IPS-18c (cell line): ENCODE results near the gene RPL37A.
"Not testable (repeated sequence)": the region's sequence is repeated elsewhere in the genome, so short reads cannot be mapped to it uniquely, and the experiment has no call there.

ENCODE experiments used
- H3K4me3 ChIP-seq: 2 replicates; pipeline ENCODE4 v1.7.0; 2013; ENCODE audit warnings: low read depth, mild to moderate bottlenecking, low read length, moderate library complexity; ENCODE audit not compliant: insufficient read depth
- H3K9me3 ChIP-seq: one replicate; pipeline ENCODE4 v1.6.1; 2013; ENCODE audit warnings: mild to moderate bottlenecking, low read length, moderate library complexity; ENCODE audit not compliant: control insufficient read depth, insufficient read depth

RPL37A gene

GRCh38 chr2:216503697-216504375 is 5.2 kb downstream of the RPL37A start:
- Histone ChIP-seq H3K4me3 (no peak overlapping the region), H3K9me3 (no peaks in the 10 kb centered on the region)

- Histone ChIP-seq H3K4me3 (no peak overlapping the region), H3K9me3 (no peaks in the 10 kb centered on the region)
Measured at GRCh38 chr2:216504376-216504762, 5.7 kb downstream of the RPL37A start.

- H3K4me3 ChIP-seq, result no peak overlapping the region
Measured at GRCh38 chr2:216505133-216506106, 6.8 kb downstream of the RPL37A start.

GRCh38 chr2:216507220-216508160 is 8.8 kb downstream of the RPL37A start:
- no peaks in the 10 kb centered on the region for H3K9me3 ChIP-seq
- no peak overlapping the region for H3K4me3 ChIP-seq

More at GRCh38 chr2:216505133-216506106, 6.8 kb downstream of the RPL37A start:
- no peaks in the 10 kb centered on the region for H3K9me3 ChIP-seq

- Histone ChIP-seq H3K4me3 (no peak overlapping the region), H3K9me3 (no peaks in the 10 kb centered on the region)
Measured at GRCh38 chr2:216508229-216508628, 9.6 kb downstream of the RPL37A start.

- H3K4me3 ChIP-seq, result no peak overlapping the region
Measured at GRCh38 chr2:216516730-216517350, 18.2 kb downstream of the RPL37A start.

GRCh38 chr2:216517447-216518225 is 19.0 kb downstream of the RPL37A start:
- no peak overlapping the region for H3K4me3 ChIP-seq
- no peaks in the 10 kb centered on the region for H3K9me3 ChIP-seq

More at GRCh38 chr2:216516730-216517350, 18.2 kb downstream of the RPL37A start:
- no peaks in the 10 kb centered on the region for H3K9me3 ChIP-seq

GRCh38 chr2:216518566-216519119 is 20.0 kb downstream of the RPL37A start:
- not testable (repeated sequence) for H3K4me3 ChIP-seq, H3K9me3 ChIP-seq

GRCh38 chr2:216519154-216519762 is 20.6 kb downstream of the RPL37A start:
- Histone ChIP-seq H3K4me3 (no peak overlapping the region), H3K9me3 (no peaks in the 10 kb centered on the region)

GRCh38 chr2:216520112-216520511 is 21.5 kb downstream of the RPL37A start:
- Histone ChIP-seq H3K4me3 (no peak overlapping the region), H3K9me3 (no peaks in the 10 kb centered on the region)

- Histone ChIP-seq H3K4me3 (no peak overlapping the region), H3K9me3 (no peaks in the 10 kb centered on the region)
Measured at GRCh38 chr2:216522892-216523502, 24.4 kb downstream of the RPL37A start.

- H3K9me3 ChIP-seq, result no peaks in the 10 kb centered on the region
Measured at GRCh38 chr2:216525972-216526371, 27.3 kb downstream of the RPL37A start.

GRCh38 chr2:216526939-216527338 is 28.3 kb downstream of the RPL37A start:
- H3K9me3 ChIP-seq, result no peaks in the 10 kb centered on the region
- H3K4me3 ChIP-seq, result no peak overlapping the region

More at GRCh38 chr2:216525972-216526371, 27.3 kb downstream of the RPL37A start:
- no peak overlapping the region for H3K4me3 ChIP-seq

GRCh38 chr2:216527600-216527999 is 29.0 kb downstream of the RPL37A start:
- Histone ChIP-seq H3K4me3 (no peak overlapping the region), H3K9me3 (no peaks in the 10 kb centered on the region)

GRCh38 chr2:216532562-216532961 is 33.9 kb downstream of the RPL37A start:
- H3K9me3 ChIP-seq, result no peaks in the 10 kb centered on the region

More at GRCh38 chr2:216532562-216532961, 33.9 kb downstream of the RPL37A start:
- H3K4me3 ChIP-seq, result no peak overlapping the region
